Ramos (cell line): Measurements from ENCODE around the gene RNF112.
"Not testable (repeated sequence)": the region's sequence is repeated elsewhere in the genome, so short reads cannot be mapped to it uniquely, and the experiment has no call there.

ENCODE experiments used
- in situ Hi-C: fragments of 300-500 bp; cut with MboI; formaldehyde crosslinking; loops from one replicate; pipeline ENCODE4 v1.14.3; 2022; ENCODE audit warnings: low sequenced_read_pairs; ENCODE audit not compliant: unreplicated experiment

Gene RNF112

GRCh38 chr17:19442731-19443130 is 31.7 kb downstream of the RNF112 start:
- in situ Hi-C loops = no loop called here

DNA sequence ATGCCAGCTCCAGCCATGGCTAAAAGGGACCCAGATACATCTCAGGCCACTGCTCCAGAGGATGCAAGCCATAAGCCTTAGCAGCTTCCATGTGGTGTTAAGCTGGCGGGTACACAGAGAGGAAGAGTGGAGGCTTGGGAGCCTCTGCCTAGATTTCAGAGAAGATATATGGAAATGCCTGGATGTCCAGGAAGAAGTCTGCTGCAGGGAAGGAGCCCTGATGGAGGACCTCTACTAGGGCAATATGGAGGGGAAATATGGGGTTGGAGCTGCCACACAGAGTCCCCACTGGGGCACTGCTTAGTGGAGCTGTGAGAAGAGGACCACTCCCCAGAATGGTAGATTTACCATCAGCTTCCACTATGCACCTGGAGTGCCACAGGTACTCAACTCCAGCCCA is 32.1 kb downstream of the RNF112 start:
- in situ Hi-C loops = no loop called here

DNA sequence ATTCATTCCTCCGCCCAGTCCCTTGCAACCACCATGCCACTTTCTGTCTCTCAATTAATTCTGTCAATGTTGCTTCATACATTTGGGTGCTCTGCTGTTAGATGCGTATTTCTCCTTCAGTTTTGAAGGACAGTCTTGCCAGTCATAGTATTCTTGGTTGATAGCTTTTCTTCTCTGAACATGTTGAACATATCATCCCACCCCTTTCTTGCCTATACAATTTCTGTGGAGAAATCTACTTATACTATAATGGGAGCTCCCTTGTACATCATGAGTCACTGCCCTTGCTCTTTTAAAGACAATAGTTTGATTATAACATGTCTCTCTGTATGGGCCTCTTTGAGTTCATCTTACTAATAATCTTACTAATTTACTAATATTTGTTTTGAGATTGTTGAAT is 34.1 kb downstream of the RNF112 start:
- in situ Hi-C loops = no loop called here

DNA sequence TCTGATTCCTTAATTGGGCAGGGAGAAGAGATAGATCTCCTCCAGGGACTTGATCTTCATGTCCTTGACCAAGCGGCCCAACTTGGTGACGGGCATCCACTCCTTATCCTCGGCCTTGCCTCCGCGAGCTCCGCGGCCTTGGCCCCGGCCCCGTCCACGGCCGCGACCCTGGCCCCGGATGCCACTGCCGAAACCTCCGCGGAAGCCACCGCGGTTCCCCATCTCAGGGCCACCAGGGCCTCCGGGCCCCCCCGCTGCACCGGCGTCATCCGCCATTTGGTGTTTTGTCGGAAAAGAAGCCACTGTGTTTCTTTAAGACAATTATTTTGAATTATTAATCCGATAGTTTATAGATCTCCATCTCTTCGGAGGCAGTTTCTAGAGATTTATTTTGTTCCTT is 35.5 kb downstream of the RNF112 start:
- in situ Hi-C loops = not testable (repeated sequence)

- in situ Hi-C loops = no loop called here
Observed at GRCh38 chr17:19447085-19447583, 36.1 kb downstream of the RNF112 start.

DNA sequence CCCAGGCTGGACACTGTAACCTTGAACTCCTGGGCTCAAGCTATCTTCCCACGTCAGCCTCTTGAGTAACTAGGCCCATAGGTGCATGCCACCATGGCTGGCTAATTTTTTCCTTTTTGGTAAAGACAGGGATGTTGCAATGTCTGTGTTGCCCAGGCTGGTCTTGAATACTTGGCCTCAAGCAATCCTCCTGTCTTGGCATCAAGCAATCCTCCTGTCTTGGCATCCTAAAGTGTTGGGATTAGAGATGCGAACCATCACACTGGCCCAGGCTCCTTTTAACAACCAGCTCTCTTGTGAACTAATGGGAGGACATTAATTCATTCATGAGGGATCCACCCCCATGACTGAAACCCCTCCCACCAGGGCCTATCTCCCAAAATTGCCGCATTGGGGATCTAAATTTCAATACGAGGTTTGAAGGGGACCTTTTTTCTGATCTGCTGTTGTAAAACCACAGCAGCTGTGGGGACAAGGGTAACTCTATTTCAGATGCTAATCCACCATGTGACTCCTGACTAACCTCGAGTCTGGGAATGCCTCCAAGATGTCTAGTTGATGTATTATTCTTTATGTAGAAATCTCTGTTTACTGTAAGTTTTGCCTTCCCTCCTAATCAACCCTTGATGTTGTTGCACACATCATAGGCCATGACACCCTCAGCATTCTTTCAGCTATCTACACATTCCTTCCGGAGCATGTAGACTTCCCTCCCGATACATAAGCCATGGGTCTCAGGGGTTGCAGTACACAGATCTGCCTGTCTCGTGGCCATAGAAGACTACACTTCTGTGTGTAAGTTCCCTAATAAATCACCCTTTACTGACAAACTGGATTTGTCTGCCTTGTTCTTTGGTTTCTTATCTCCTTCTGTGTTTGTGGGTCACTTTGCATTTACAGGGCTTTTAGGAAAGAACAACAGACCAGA is 37.6 kb downstream of the RNF112 start:
- in situ Hi-C loops = no loop called here

DNA sequence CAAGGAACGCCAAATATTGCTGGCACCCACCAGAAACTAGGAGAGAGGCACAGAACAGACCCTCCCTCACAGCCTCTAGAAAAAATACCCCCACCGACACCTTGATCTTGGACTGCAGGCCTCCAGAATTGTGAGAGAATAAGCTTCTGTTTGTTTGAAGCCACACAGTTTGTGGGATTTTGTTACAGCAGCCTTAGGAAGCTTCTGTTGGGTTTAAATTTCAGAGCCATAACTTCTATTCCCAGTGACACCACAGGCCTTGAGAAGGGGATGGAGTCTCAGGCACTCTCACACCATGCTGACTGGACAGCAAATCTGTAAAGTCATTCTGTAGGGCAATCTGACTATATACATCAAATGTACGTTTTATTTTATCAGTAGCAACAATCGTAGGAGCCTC is 38.6 kb downstream of the RNF112 start:
- in situ Hi-C loops = loop anchor here (10.0 kb wide), 1 partner anchor 85 kb away; the partner anchor contains the start of gene B9D1

- in situ Hi-C loops = loop anchor here (10.0 kb wide), 1 partner anchor 88 kb away; the partner anchor contains the start of gene B9D1
Observed at GRCh38 chr17:19453296-19453695, 42.3 kb downstream of the RNF112 start.

DNA sequence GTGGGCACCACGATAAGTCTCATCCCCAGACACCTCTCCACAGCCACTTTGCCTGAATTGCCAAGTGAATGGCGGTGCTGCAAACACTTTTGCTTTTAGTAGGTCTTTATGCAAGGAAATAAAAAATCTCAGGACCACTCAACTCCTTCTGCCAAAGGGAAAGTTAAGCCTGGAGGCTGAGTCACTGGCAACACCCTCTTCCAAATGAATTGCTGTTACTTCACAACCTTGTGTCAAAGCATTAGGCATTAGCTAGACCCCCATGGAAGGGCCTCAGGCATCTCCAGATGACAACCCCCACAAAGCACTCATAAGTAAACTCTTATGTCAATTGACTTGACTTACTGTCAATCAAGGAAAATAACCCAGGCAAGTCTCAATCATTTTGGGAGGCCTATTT is 43.0 kb downstream of the RNF112 start:
- in situ Hi-C loops = loop anchor here (10.0 kb wide), 1 partner anchor 89 kb away; the partner anchor contains the start of gene B9D1

DNA sequence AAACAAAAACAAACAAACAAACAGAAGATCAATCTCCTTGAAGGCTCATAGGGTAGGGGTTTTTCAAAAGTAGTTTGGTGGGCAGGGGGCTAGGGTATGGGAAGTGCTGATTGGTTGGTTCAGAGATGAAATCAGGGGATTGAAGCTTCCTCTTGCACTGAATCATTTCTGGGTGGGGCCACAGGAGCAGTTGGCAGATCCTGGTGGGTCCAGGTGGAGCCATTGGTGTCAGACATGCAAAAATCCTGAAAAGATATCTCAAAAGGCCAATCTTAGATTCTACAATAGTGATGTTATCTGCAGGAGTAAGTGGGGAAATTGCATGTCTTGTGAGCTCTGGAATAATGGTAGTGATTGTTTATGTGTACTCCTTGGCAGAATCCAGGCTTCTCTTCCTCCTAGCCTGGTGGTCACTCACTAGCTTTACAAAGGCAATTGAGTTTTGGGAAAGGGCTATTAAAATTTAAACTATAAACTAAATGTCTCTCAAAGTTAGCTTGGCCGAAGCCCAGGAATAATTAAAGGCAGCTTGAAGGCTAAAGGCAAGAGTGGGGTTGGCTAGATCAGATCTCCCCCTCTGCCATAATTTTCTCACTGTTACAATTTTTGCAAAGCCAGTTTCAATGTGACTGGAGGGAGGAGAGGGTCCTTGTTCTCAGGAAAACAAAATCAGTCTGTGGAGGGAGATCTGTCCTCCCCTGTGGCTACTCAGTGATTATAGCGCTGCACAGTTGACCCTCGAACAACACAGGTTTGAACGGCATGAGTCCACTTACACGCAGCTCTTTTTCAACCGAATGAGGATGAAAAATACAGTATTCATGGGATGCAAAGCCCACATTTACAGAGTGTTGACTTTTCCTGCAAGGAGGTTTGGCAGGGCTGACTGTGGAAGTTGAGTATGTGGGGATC is 45.2 kb downstream of the RNF112 start:
- in situ Hi-C loops = loop anchor here (10.0 kb wide), 1 partner anchor 91 kb away; the partner anchor contains the start of gene B9D1

DNA sequence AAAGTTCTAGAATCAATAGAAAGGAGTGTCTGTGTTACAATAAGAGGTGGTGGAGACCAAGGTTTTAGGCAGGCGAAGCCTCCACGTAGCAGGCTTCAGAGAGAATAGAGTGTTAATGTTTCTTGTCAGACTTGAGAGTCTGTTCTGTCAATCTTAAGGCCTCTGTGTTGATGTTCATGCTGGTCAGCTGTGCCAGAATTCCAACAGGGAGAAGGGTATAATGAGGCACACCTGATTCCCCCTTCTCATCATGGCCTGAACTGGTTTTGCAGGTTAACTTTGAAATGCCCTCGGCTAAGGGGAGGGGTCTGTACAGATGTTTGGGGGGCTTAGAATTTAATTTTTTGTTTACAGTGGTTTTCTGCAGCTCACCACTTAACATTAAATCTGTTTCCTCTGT is 46.0 kb downstream of the RNF112 start:
- in situ Hi-C loops = loop anchor here (10.0 kb wide), 1 partner anchor 92 kb away; the partner anchor contains the start of gene B9D1

DNA sequence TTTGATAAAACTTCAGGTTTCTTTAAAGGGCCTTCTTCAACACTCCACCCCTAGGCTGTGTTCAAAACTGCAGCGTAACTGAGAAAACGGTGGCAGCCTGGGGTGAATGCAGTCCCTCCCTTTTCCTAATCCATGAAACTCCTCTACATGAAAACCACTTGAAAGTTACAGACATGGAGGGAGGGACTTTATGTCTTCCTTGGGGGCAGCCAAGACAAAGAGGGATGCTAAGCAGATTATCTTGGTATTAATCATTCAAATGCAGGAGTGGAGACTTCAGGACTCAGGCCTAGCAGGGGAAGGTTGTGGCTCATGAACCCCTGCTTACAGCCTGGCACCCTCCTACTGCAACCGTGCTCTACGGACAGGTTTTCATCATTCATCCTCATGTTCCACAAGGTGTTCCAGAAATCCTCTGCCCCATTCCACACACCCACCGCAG is 46.8 kb downstream of the RNF112 start:
- in situ Hi-C loops = loop anchor here (10.0 kb wide), 1 partner anchor 93 kb away; the partner anchor contains the start of gene B9D1

DNA sequence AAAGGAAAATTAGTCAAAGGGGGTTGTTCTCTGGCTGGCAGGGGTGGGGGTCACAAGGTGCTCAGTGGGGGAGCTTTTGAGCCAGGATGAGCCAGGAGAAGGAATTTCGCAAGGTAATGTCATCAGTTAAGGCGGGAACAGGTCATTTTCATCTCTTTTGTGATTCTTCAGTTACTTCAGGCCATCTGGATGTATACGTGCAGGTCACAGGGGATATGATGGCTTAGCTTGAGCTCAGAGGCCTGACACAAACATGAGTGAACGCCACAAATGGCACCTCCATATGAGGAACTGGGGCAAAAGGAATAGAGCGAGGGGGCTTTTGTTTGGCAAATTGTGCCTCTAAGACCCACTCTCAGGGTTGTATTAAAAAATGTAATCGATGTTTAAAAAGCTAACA is 47.4 kb downstream of the RNF112 start:
- in situ Hi-C loops = loop anchor here (10.0 kb wide), 1 partner anchor 94 kb away; the partner anchor contains the start of gene B9D1

DNA sequence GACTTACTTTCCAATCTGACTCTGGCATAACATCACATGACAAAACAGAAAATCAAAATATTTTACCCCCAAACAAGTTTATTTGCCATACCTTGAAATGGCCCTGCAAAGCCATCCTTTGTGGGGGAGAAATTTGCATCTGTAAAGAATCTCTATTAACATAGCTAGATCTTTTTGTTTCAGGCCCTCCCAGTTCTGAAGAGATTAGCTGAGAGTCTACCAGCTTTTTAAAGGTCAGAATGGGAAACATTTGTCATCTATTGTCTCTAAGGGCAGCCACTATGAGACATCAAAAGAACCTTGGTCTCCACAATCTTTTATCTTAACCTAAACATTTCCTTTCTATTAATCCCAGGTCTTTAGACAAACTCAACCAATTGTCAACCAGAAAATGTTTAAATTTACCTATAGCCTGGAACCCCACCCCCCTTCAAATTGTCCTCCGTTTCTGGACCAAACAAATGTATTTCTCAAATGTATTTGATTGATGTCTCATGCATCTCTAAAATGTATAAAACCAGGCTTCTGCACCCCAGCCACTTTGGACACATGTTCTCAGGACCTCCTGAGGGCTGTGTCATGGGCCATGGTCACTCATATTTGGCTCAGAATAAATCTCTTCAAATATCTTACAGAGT is 48.1 kb downstream of the RNF112 start:
- in situ Hi-C loops = loop anchor here (10.0 kb wide), 1 partner anchor 94 kb away; the partner anchor contains the start of gene B9D1

DNA sequence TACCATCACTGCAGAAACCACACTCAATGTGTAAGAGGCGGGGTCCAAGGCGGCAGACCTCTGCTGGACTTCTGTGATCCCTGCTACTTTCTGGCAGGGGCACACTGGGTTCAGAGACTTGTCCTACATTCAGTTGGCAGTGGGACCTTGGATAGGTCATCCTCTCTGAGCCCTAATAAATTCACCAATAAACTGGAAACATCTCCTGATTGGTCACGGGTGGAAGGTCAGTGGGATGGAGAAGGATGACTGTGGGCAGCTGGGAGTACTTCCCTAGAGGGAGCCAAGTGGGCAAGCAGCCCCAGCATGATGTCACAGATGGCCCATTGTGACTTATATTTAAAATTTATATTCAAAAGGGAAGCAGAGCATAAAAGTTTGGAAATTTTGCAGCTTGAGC is 49.7 kb downstream of the RNF112 start:
- in situ Hi-C loops = no loop called here

DNA sequence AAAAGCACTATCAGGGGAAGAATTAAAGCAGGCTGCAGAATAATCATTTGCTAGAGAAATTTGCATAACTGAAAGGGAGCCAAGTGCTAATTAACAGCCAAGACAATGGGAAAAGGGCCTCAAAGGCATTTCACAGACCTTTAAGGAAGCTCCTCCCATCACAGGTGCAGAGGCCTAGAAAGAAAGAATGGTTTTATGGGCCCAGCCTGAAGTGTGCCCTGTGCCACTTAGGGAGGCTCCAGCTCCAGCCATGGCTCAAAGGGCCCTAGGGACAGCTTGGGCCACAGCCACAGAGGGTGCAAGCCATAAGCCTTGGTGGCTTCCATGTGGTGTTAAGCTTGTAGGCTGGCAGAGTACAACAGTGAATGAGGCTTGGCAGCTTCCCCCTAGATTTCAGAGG is 50.1 kb downstream of the RNF112 start:
- in situ Hi-C loops = no loop called here

- in situ Hi-C loops = no loop called here
Observed at GRCh38 chr17:19461681-19462080, 50.6 kb downstream of the RNF112 start.

DNA sequence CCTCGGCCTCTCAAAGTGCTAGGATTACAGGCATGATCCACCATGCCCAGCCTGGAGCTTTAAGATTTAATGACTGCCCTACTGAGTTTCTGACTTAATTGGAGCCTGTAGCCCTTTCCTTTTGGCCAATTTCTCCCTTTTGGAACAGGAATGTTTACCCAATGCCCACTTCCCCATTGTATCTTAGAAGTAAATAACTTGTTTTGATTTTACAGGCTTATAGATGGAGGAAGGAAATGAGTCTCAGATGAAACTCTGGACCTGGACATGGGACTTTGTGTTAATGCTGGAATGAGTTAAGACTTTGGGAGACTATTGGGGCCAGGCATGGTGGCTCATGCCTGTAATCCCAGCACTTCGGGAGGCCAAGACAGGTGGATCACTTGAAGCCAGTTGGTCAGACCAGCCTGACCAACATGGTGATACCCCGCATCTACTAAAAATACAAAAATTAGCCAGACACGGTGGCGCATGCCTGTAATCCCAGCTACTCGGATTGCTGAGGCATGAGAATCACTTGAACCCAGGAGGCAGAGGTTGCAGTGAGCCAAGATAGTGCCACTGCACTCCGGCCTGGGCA is 51.5 kb downstream of the RNF112 start:
- in situ Hi-C loops = not testable (repeated sequence)
